ENCODE measurements around the gene ATRNL1. TPM values are rescaled to one million over a fixed set of nuclear protein-coding genes. Genes with fewer than 3 reads are reported as not detected.
"Not testable (repeated sequence)": the region's sequence is repeated elsewhere in the genome, so short reads cannot be mapped to it uniquely, and the experiment has no call there.

The ATRNL1 gene
- total RNA-seq, 1 donor from 2014 or later = 1.6 TPM

GRCh38 chr10:115171392-115171960 lies 78.3 kb downstream of the ATRNL1 start:
- intact Hi-C loops (cut with micrococcal nuclease) = loop anchor here (10.0 kb wide), 1 partner anchor 1213 kb away; no protein-coding TSS in a partner anchor
- no peak for DNase-seq
- no peak for ATAC-seq

GRCh38 chr10:115173915-115174443 lies 80.8 kb downstream of the ATRNL1 start:
- intact Hi-C loops (cut with micrococcal nuclease) = loop anchor here (10.0 kb wide), 1 partner anchor 1211 kb away; no protein-coding TSS in a partner anchor
- no peak for ATAC-seq

GRCh38 chr10:115207276-115207675 lies 114.1 kb downstream of the ATRNL1 start:
- ATAC-seq; DNase-seq; intact Hi-C loops (cut with micrococcal nuclease): not testable (repeated sequence)

More at GRCh38 chr10:115173915-115174443, 80.8 kb downstream of the ATRNL1 start:
- DNase-seq = no peak

GRCh38 chr10:115209133-115209532 lies 116.0 kb downstream of the ATRNL1 start:
- intact Hi-C loops (cut with micrococcal nuclease) = no loop called here
- ATAC-seq = no peak
- DNase-seq = no peak

GRCh38 chr10:115214829-115215228 lies 121.7 kb downstream of the ATRNL1 start:
- no peak for ATAC-seq
- intact Hi-C loops (cut with micrococcal nuclease) = no loop called here
- DNase-seq = no peak

- no peak for ATAC-seq
- intact Hi-C loops (cut with micrococcal nuclease) = no loop called here
These were observed 126.0 kb downstream of the ATRNL1 start for GRCh38 chr10:115219203-115219602.

GRCh38 chr10:115222039-115222438 lies 128.9 kb downstream of the ATRNL1 start:
- intact Hi-C loops (cut with micrococcal nuclease) = no loop called here
- no peak for ATAC-seq
- no peak for DNase-seq

More at GRCh38 chr10:115219203-115219602, 126.0 kb downstream of the ATRNL1 start:
- DNase-seq = no peak

GRCh38 chr10:115239761-115240160 lies 146.6 kb downstream of the ATRNL1 start:
- intact Hi-C loops (cut with micrococcal nuclease) = no loop called here
- ATAC-seq (no peak), DNase-seq (no peak)

GRCh38 chr10:115250784-115251183 lies 157.6 kb downstream of the ATRNL1 start:
- ATAC-seq (no peak), DNase-seq (no peak)
- intact Hi-C loops (cut with micrococcal nuclease) = no loop called here

GRCh38 chr10:115253765-115254164 lies 160.6 kb downstream of the ATRNL1 start:
- ATAC-seq; intact Hi-C loops (cut with micrococcal nuclease); DNase-seq: not testable (repeated sequence)

- ATAC-seq (no peak), DNase-seq (no peak)
- intact Hi-C loops (cut with micrococcal nuclease) = no loop called here
These were observed 179.3 kb downstream of the ATRNL1 start for GRCh38 chr10:115272482-115272881.

GRCh38 chr10:115278294-115278693 lies 185.1 kb downstream of the ATRNL1 start:
- no peak for ATAC-seq
- intact Hi-C loops (cut with micrococcal nuclease) = no loop called here
- no peak for DNase-seq

- no peak for DNase-seq
- intact Hi-C loops (cut with micrococcal nuclease) = no loop called here
These were observed 202.1 kb downstream of the ATRNL1 start for GRCh38 chr10:115295213-115295805.

GRCh38 chr10:115300080-115300479 lies 206.9 kb downstream of the ATRNL1 start:
- DNase-seq = no peak
- intact Hi-C loops (cut with micrococcal nuclease) = no loop called here
- ATAC-seq = no peak

More at GRCh38 chr10:115295213-115295805, 202.1 kb downstream of the ATRNL1 start:
- no peak for ATAC-seq

GRCh38 chr10:115319669-115320068 lies 226.5 kb downstream of the ATRNL1 start:
- DNase-seq; ATAC-seq; intact Hi-C loops (cut with micrococcal nuclease): not testable (repeated sequence)

GRCh38 chr10:115321360-115321759 lies 228.2 kb downstream of the ATRNL1 start:
- intact Hi-C loops (cut with micrococcal nuclease) = no loop called here
- DNase-seq = no peak
- no peak for ATAC-seq

- intact Hi-C loops (cut with micrococcal nuclease) = no loop called here
- ATAC-seq (no peak), DNase-seq (no peak)
These were observed 235.2 kb downstream of the ATRNL1 start for GRCh38 chr10:115328331-115328730.

- no peak for ATAC-seq
These were observed 242.2 kb downstream of the ATRNL1 start for GRCh38 chr10:115335366-115335765.

GRCh38 chr10:115355162-115355760 lies 262.1 kb downstream of the ATRNL1 start:
- intact Hi-C loops (cut with micrococcal nuclease) = loop anchor here (10.0 kb wide), 2 partner anchors 930 to 1030 kb away; no protein-coding TSS in a partner anchor
- DNase-seq = no peak
- peak; percentile 35 for ATAC-seq

More at GRCh38 chr10:115335366-115335765, 242.2 kb downstream of the ATRNL1 start:
- intact Hi-C loops (cut with micrococcal nuclease) = no loop called here
- no peak for DNase-seq

GRCh38 chr10:115367920-115368319 lies 274.8 kb downstream of the ATRNL1 start:
- intact Hi-C loops (cut with micrococcal nuclease); DNase-seq; ATAC-seq: not testable (repeated sequence)

Data from left ventricle myocardium superior (tissue), 1 donor.